Adipocyte (in vitro differentiated cells): ENCODE results near the gene GNAO1.

ENCODE experiments used
- DNase-seq: peaks from one replicate; pipeline ENCODE4 v3.0.0-alpha.2; 2015; ENCODE audit warnings: low read depth
- H3K27me3 ChIP-seq: replicated peaks from 2 replicates; pipeline ENCODE4 v1.7.0; 2013; ENCODE audit warnings: mild to moderate bottlenecking, low read length, moderate library complexity; ENCODE audit not compliant: control insufficient read depth, insufficient read depth
- H3K36me3 ChIP-seq: 2 replicates; pipeline ENCODE4 v1.7.0; 2013; ENCODE audit warnings: low read length, mild to moderate bottlenecking, moderate library complexity; ENCODE audit not compliant: control insufficient read depth, insufficient read depth, severe bottlenecking
- H3K4me1 ChIP-seq: 2 replicates; pipeline ENCODE4 v1.7.0; 2013; ENCODE audit warnings: mild to moderate bottlenecking, low read length, moderate library complexity; ENCODE audit not compliant: control insufficient read depth, insufficient read depth
- H3K4me3 ChIP-seq: 2 replicates; pipeline ENCODE4 v1.7.0; 2013; ENCODE audit warnings: mild to moderate bottlenecking, low read length, moderate library complexity
- H3K9ac ChIP-seq: 2 replicates; pipeline ENCODE4 v1.7.0; 2013; ENCODE audit warnings: mild to moderate bottlenecking, low read length, moderate library complexity
- H3K9me3 ChIP-seq: 2 replicates; pipeline ENCODE4 v1.7.0; 2013; ENCODE audit warnings: mild to moderate bottlenecking, low read length, moderate library complexity; ENCODE audit not compliant: control insufficient read depth

GNAO1 gene

DNA sequence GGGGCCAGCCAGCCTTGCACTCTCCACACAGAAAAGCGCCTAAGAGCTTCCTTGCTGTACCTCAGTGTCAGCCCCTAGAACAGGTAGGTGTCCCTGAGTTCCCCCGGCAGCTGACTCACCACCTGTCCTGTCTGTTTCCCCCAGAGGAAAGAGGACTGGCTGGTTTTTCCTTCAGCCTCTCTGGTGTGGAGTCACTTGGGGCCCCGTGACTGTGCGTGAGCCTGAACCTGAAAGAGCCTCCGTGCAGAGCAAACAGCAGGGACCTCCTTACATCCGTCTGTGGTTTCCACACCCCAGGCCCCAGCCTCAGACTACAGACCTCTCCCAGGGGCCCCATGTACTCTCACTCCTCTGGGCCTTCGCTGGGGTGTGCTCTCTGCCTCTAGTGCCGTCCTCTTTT is 87.8 kb downstream of the GNAO1 start:
- no peaks in the 10 kb centered on the region for H3K4me1 ChIP-seq
- peaks cover 5% of the 10 kb centered on the region for H3K9me3 ChIP-seq
- DNase-seq, result no peak

DNA sequence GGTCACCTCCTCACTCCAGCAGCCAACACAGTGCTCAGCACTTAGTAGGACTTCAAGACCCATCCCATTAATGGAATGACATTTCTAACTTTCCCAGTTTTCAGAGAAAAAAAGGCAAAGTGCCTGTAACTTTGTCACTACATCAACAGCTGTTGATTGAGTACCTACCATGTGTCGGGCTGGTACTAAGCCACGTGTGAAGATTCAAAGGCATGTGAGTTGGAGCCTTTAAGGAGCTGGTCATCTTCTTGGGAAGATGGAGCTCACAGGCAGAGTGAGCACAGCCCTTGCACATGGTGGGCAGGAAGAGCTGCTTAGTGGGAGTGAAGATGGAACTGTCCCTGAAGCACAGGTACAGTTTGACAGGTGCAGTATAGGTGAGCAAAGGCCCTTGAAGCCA is 88.6 kb downstream of the GNAO1 start:
- H3K4me3 ChIP-seq, result no peak overlapping the region
- no peak for DNase-seq
- H3K9me3 ChIP-seq, result no peaks in the 10 kb centered on the region
- no peaks in the 10 kb centered on the region for H3K36me3 ChIP-seq
- no peaks in the 10 kb centered on the region for H3K4me1 ChIP-seq
- peaks cover 2% of the 10 kb centered on the region for H3K27me3 ChIP-seq
- no peak overlapping the region for H3K9ac ChIP-seq

More for the DNA sequence above, 87.8 kb downstream of the GNAO1 start:
- Histone ChIP-seq H3K27me3 (peaks cover 2% of the 10 kb centered on the region), H3K36me3 (no peaks in the 10 kb centered on the region), H3K4me3 (no peak overlapping the region), H3K9ac (no peak overlapping the region)

DNA sequence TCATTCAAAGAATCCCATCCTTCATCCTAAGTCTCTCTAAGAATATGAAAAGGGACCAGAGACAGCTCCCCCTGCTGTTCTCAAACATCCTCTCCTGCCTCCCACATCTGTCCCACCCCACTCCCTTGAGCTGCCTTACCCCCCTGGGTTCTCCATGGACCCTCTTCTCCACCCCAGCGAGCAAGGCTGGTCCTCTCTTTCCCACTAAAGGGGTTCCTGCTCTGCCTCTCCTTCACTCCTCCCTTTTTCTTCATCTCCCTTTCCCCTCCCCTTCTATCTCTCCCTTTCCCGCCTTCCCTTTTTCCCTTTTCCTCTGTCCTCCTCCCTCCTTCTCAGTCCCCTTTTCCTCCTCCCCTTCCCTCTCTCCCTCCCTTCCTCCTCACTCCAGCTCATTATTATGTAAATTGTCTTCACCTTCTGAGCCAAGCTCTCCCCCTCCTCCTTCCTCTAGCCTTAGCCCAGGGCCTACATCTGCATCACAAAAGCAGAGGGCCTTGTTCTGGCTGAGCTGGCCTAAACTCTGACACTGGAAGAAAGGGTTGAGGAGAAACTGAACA is 90.0 kb downstream of the GNAO1 start:
- peak; percentile 41 for DNase-seq
- Histone ChIP-seq H3K27me3 (peaks cover 2% of the 10 kb centered on the region), H3K36me3 (no peaks in the 10 kb centered on the region), H3K4me1 (no peaks in the 10 kb centered on the region), H3K9ac (no peak overlapping the region), H3K4me3 (no peak overlapping the region), H3K9me3 (no peaks in the 10 kb centered on the region)

DNA sequence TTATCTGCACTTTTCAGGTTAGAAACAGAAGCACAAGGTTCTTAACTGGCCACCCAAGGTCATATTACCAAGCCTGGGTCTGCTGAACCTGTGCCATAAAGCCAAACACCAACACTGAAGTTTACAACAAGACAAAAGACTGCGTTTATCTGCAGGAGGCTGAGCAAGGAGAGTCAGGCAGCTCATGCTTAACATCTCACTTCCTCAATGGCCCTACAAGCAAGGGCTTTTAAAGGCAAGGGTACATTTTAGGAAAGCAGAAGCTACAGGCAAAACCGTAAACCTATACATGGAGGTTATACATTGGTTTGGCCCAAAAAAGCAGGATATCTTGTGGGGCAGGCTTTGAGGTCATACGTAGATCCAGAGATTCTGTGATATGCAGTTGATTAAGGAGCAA is 91.2 kb downstream of the GNAO1 start:
- Histone ChIP-seq H3K9me3 (no peaks in the 10 kb centered on the region), H3K36me3 (no peaks in the 10 kb centered on the region), H3K9ac (no peak overlapping the region), H3K27me3 (no peaks in the 10 kb centered on the region), H3K4me1 (no peaks in the 10 kb centered on the region), H3K4me3 (no peak overlapping the region)
- DNase-seq, result no peak

DNA sequence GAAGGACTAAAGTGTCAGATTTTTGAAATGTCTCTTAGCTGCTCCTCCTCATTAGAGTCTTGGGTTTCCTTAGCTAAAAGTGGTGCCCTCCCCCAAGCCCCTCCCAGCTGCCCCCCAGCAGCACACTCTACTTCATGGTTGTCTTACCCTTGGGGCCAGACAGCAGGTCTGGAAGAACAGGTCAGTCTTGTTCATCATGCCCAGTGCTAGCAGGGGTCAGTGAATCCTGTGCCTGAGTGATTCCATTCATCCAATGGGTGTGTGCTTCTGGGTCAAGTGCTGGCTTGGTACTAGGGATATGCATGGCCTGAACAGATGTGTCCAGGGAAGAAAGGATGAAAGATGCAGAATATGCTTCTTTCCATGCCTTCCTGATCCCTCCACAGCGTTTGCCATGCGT is 93.2 kb downstream of the GNAO1 start:
- no peak overlapping the region for H3K9ac ChIP-seq
- H3K4me3 ChIP-seq, result no peak overlapping the region
- DNase-seq, result no peak
- no peaks in the 10 kb centered on the region for H3K36me3 ChIP-seq
- H3K27me3 ChIP-seq, result no peaks in the 10 kb centered on the region
- no peaks in the 10 kb centered on the region for H3K9me3 ChIP-seq
- H3K4me1 ChIP-seq, result no peaks in the 10 kb centered on the region

DNA sequence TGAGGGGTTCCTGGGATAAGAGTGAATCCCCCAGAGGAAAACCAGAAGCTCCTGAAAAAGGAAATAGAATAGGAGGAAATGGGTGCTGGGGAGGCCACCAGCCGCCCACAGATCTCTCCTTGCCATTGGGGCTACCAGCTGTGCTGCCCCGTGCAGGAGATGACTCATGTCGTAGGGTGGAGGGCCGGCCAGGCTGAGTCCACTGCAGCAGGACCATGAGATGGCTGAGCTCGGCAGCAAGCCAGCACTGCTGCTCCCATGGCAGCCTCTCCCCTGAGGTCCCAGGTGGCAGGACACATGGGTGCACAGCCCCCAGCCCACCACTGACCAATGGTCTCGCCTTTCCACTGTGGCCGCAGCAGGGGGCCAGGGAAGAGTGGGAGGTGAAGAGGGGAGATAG is 95.5 kb downstream of the GNAO1 start:
- H3K9ac ChIP-seq, result no peak overlapping the region
- no peak for DNase-seq
- no peaks in the 10 kb centered on the region for H3K36me3 ChIP-seq
- peaks cover 13% of the 10 kb centered on the region for H3K27me3 ChIP-seq
- H3K4me3 ChIP-seq, result no peak overlapping the region
- no peaks in the 10 kb centered on the region for H3K9me3 ChIP-seq
- no peaks in the 10 kb centered on the region for H3K4me1 ChIP-seq

DNA sequence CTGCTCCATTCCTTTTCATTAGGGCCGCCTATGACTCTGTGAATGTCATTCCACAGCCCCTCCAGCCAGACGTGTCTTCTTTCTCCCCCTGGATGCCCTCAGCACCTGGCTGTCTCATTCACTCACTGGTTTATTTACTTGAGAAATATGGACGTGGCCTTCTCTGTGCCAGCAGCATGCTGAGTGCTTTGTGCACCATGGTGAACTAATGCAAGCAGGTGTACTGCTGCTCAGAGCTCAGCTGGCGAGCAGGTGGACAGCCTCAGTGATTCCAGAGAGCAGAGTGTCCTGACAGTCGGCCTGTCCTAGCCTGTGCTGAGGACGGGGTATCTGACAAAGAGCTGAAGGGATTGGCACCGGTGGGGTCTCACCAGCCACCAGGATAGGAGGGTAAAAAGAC is 96.7 kb downstream of the GNAO1 start:
- H3K9me3 ChIP-seq, result no peaks in the 10 kb centered on the region
- no peaks in the 10 kb centered on the region for H3K36me3 ChIP-seq
- DNase-seq, result no peak
- peaks cover 13% of the 10 kb centered on the region for H3K27me3 ChIP-seq
- no peak overlapping the region for H3K9ac ChIP-seq
- no peaks in the 10 kb centered on the region for H3K4me1 ChIP-seq
- no peak overlapping the region for H3K4me3 ChIP-seq

DNA sequence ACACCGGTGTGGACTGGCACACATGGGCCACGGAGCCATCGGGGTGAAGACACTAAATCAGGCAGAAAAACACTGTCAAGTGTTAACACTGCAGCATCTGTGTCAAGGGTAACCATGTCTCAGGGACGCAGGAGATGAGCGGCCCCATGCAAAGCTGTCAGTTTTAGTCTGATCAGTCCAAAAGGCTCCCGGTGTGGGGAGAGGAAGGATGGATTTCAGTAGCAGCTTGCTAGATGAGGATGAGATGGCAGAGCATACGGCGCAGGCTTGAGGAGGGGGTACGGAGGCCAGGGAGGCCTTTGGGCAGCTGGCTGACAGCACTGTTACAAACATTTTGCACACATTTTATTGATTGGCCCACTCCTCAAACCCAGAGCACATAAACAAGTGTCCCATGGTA is 98.1 kb downstream of the GNAO1 start:
- Histone ChIP-seq H3K4me1 (no peaks in the 10 kb centered on the region), H3K36me3 (no peaks in the 10 kb centered on the region), H3K9me3 (no peaks in the 10 kb centered on the region), H3K4me3 (no peak overlapping the region), H3K9ac (no peak overlapping the region), H3K27me3 (peaks cover 13% of the 10 kb centered on the region)
- no peak for DNase-seq

DNA sequence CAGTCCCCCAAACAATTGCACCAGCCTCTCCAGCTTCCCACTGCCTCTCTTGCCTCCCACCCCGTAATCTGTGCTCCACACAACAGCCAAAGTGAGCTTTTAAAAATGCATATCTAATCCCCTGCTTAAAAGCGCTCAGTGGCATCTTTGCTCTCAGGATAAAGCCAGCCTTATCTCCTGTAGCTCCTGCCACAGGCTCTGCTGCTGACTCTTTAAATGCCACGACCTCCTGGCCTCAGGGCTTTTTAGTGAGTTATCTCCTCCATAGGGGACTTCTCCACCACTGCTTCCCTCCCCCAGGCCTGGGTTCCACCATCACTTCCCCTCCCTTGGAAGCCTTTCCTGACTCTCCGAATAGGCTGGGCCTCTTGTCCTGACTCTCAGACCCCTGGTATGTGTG is 98.6 kb downstream of the GNAO1 start:
- H3K36me3 ChIP-seq, result no peaks in the 10 kb centered on the region
- no peaks in the 10 kb centered on the region for H3K9me3 ChIP-seq
- peaks cover 13% of the 10 kb centered on the region for H3K27me3 ChIP-seq
- H3K9ac ChIP-seq, result no peak overlapping the region
- peaks cover 1% of the 10 kb centered on the region for H3K4me1 ChIP-seq
- DNase-seq, result no peak
- H3K4me3 ChIP-seq, result no peak overlapping the region

DNA sequence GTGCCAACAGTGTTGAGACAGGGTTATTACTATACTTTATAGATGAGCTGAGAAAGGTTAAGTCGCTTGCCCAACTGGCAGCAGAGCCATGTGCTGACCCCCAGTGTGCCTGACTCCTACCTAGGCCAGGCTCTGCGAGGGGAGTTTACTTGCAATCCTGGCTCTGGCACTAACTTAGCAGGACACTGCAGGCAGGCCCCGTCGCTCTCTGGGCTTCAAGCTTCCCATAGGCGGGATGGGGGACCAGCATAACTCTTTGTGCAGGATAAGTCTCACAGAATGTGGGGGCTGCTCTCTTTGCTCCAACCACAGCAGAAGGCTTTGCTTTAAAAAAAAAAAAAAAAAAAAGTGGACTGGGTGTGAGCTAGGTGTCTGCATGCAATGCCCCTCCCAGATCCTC is 102.7 kb downstream of the GNAO1 start:
- Histone ChIP-seq H3K27me3 (peaks cover 22% of the 10 kb centered on the region), H3K36me3 (no peaks in the 10 kb centered on the region), H3K9me3 (no peaks in the 10 kb centered on the region), H3K9ac (no peak overlapping the region), H3K4me3 (no peak overlapping the region), H3K4me1 (peaks cover 6% of the 10 kb centered on the region)
- DNase-seq, result no peak

DNA sequence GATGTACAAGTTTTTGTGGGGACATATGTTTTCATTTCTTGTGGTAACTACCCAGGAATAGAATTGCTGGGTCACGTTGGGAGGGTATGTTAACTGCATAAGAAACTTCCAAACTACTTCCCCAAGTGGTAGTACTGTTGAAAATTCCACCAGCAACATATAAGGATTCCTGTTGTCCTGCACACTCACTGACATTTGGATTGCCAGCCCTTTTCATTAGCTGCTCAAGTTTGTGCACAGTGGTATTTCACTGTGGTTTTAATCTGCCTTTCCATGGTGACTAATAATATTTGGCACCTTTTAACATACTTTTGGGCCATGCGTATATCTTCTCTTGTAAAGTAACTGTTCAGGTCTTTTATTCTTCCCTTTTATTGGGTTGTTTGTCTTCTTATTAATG is 103.3 kb downstream of the GNAO1 start:
- Histone ChIP-seq H3K4me3 (no peak overlapping the region), H3K9me3 (no peaks in the 10 kb centered on the region), H3K27me3 (peaks cover 22% of the 10 kb centered on the region), H3K9ac (no peak overlapping the region), H3K36me3 (no peaks in the 10 kb centered on the region), H3K4me1 (peaks cover 8% of the 10 kb centered on the region)
- peak; percentile 20 for DNase-seq

DNA sequence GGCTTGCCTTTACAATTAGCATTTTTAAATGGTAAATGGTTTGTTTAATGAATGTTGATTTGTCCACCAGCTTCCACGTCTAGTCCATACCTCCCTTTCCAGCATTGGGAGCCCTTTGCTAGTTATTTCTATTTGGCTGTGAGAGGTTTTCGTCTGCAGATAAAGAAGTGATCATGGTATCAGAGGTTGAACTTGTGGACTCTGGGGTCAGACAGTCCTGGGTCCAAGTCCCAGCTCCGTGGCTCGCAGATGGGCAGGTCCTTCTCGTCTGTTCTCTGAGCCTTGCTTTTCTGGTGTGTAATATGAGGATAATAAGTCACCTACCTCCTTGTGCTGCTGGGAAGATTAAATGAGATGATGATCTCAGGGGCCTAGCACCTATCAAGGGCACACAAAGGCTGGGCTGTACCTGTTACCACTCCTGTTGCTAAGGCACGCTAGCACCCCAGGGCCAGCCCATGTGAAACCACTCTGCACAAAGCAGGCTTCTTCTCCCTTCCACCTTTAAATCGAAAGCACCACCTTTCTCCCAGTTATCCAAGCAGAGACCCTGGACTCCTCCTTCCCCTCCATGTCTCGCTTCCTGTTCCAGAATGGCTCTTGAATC is 103.9 kb downstream of the GNAO1 start:
- Histone ChIP-seq H3K4me3 (no peak overlapping the region), H3K9me3 (no peaks in the 10 kb centered on the region), H3K27me3 (peaks cover 17% of the 10 kb centered on the region), H3K36me3 (no peaks in the 10 kb centered on the region), H3K4me1 (peaks cover 8% of the 10 kb centered on the region), H3K9ac (no peak overlapping the region)
- DNase-seq, result no peak
